Measurements from ENCODE around the gene TOP2A.
A peak's percentile ranks its signal among the peaks of the same experiment; 100 is the strongest.

The TOP2A gene

GRCh38 chr17:40452921-40453378 is 35.3 kb upstream of the TOP2A start:
- in situ Hi-C loops (cut with MboI; ENCODE audit: low sequenced_read_pairs, unreplicated experiment): no loop called here
- no peak for TF ChIP-seq CTCF (IDR thresholded peaks at IDR 0.05; ENCODE audit: borderline replicate concordance, control extremely low read depth, extremely low read depth, insufficient read depth, missing control alignments)

GRCh38 chr17:40452216-40452787 is 34.6 kb upstream of the TOP2A start:
- in situ Hi-C loops (cut with MboI; ENCODE audit: low sequenced_read_pairs, unreplicated experiment): no loop called here
- no peak for DNase-seq (ENCODE audit: low spot score)
- no peak for TF ChIP-seq CTCF (IDR thresholded peaks at IDR 0.05; ENCODE audit: borderline replicate concordance, control extremely low read depth, extremely low read depth, insufficient read depth, missing control alignments)

More at GRCh38 chr17:40452921-40453378, 35.3 kb upstream of the TOP2A start:
- DNase-seq (ENCODE audit: low spot score): no peak

GRCh38 chr17:40451420-40451819 is 33.7 kb upstream of the TOP2A start:
- no peak for DNase-seq (ENCODE audit: low spot score)
- in situ Hi-C loops (cut with MboI; ENCODE audit: low sequenced_read_pairs, unreplicated experiment): no loop called here
- TF ChIP-seq CTCF (IDR thresholded peaks at IDR 0.05; ENCODE audit: borderline replicate concordance, control extremely low read depth, extremely low read depth, insufficient read depth, missing control alignments): no peak

DNA sequence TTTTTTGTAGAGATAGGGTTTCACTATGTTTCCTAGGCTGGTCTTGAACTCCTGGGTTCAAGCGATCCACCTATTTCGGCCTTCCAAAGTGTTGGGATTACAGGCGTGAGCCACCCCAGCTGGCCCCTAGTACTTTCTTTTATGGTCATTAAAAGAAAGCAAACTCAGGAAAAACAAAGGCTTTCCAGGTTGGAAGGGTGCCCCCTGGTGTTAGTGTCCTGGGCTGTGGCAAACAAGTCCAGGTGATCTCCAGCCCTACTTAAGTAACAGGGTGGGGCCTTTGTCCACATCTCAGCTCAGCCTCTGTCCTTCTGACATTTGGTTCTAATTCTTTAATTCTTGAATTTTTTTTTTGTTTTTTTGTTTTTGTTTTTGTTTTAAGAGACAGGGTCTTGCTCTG is 32.5 kb upstream of the TOP2A start:
- peak; percentile 64 for DNase-seq (ENCODE audit: low spot score)
- peak; percentile 60 for TF ChIP-seq CTCF (IDR thresholded peaks at IDR 0.05; ENCODE audit: borderline replicate concordance, control extremely low read depth, extremely low read depth, insufficient read depth, missing control alignments)
- in situ Hi-C loops (cut with MboI; ENCODE audit: low sequenced_read_pairs, unreplicated experiment): no loop called here

DNA sequence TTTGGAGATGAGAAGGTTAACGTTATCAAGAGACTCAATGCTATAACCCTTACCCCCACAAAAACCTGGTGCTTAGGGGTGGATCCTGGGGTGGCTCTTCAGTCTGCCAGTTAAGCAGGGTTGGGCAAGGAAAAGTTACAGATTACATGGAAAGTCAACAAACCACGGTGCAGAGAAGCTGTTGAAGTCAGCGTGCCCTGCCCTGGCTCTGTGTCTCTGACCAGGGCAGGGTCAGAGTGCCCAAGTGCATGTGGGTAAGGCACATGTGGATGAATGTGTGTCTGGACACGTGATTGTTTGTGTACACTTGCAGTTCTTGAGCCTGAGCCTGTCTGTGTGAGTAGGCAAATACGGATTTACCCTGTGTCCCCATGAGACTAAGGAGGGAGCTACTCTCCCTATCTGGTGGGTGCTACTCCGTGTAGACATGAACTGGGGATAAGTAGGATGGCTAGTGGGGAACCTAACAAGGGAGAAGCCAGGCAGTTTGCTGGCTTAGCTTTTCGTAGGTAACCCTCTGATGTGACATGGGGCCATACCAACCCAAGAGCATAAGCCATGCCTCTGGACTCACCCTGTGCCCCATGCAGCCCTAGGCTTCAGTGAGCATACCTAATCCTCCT is 31.1 kb upstream of the TOP2A start:
- TF ChIP-seq CTCF (IDR thresholded peaks at IDR 0.05; ENCODE audit: borderline replicate concordance, control extremely low read depth, extremely low read depth, insufficient read depth, missing control alignments): no peak
- in situ Hi-C loops (cut with MboI; ENCODE audit: low sequenced_read_pairs, unreplicated experiment): loop anchor here (10.0 kb wide), 2 partner anchors 86 to 166 kb away; no protein-coding TSS in a partner anchor
- no peak for DNase-seq (ENCODE audit: low spot score)

GRCh38 chr17:40448213-40448638 is 30.5 kb upstream of the TOP2A start:
- in situ Hi-C loops (cut with MboI; ENCODE audit: low sequenced_read_pairs, unreplicated experiment): loop anchor here (10.0 kb wide), 2 partner anchors 87 to 167 kb away; no protein-coding TSS in a partner anchor
- no peak for DNase-seq (ENCODE audit: low spot score)
- no peak for TF ChIP-seq CTCF (IDR thresholded peaks at IDR 0.05; ENCODE audit: borderline replicate concordance, control extremely low read depth, extremely low read depth, insufficient read depth, missing control alignments)

All from GM13976 (cell line).